Measurements from ENCODE around the gene MSANTD1. TPM values are rescaled to one million over a fixed set of nuclear protein-coding genes. Genes with fewer than 3 reads are reported as not detected.

The MSANTD1 gene
- 0.11 and 0.41 TPM in 2 replicates for polyA plus RNA-seq

GRCh38 chr4:3248811-3249661 lies at the start of gene MSANTD1:
Gene MSANTD1, plus strand, starts transcription at chr4:3249159. Its CDS starts 64 bp downstream, at chr4:3249223.

DNA sequence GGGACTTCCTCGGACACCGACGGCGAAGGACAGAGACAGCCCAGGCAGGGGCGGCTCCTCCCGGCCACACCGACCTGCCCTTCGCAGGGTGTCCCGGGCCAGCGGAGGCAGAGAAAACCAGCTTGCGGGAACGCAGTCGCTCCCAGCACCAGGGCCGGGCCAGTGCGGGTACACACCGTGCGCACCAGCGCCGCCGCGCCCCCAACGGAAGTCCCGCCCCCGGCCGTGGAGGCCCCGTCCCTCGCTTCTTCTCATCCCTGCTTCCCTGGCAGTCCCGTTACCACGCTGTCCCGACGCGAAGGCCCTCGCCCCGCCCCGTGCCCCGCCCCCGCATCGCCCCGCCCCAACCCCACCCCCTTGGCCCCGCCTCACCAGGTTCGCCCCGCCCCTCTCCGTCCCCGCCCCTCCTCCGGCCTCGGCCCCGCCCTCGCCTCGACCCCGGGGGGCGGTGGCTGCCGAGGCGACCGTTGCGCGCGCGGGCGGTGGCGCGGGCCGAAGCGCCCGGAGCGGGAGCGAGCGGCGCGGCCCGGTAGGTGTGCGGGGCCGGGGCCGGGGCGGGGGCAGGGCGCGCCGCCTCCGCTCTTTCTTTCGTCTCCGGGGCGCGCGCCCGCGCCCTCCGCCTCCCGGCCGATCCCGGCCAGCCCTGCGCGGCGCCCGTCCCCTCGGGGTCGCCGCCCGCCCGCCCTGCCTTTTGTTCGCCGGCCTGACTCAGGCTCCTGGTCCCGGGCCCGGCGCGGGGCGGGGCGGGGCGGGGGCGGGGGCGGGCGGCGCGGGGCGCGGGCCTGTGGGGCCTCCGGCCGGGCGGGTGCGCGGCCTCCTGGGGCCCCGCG lies 43.8 kb downstream of the MSANTD1 start, which contains the start of gene RGS12:
TSS of gene RGS12 (plus strand) at position 451 of the 830 bp plus-strand sequence. CDS start 23,150 bp downstream, outside the sequence.

Other genes starting within 250 kb of the MSANTD1 start
- gene HTT-AS, start 174.6 kb upstream of the MSANTD1 start, polyA plus RNA-seq = not detected in 2 replicates
- gene HTT, start 174.5 kb upstream of the MSANTD1 start, polyA plus RNA-seq = 0.80 and 5.4 TPM in 2 replicates
- gene RGS12, start 43.9 kb downstream of the MSANTD1 start, polyA plus RNA-seq = 6.6 and 12.8 TPM in 2 replicates
- not detected in 2 replicates for gene HGFAC, start 192.8 kb downstream of the MSANTD1 start, polyA plus RNA-seq
- gene DOK7, start 214.1 kb downstream of the MSANTD1 start, polyA plus RNA-seq = not detected in 2 replicates

All from Purkinje cell (primary cell).